ENCODE data around the gene RIPPLY3.

GRCh38 chr21:36988536-36988935 is 18.0 kb upstream of the RIPPLY3 start:
- TF ChIP-seq POLR2A (IDR thresholded peaks at IDR 0.05; ENCODE audit: low read depth) (no peak), POLR2AphosphoS5 (IDR thresholded peaks at IDR 0.05) (no peak)

Data from esophagus muscularis mucosa (tissue), 2 donors.